ENCODE results near the gene VWA8. TPM values are rescaled to one million over a fixed set of nuclear protein-coding genes. Genes with fewer than 3 reads are reported as not detected.
"Not testable (repeated sequence)": the region's sequence is repeated elsewhere in the genome, so short reads cannot be mapped to it uniquely, and the experiment has no call there.

Gene VWA8
- total RNA-seq, 2 experiments from 2014 or later, result 22.6 to 23.1 TPM

DNA sequence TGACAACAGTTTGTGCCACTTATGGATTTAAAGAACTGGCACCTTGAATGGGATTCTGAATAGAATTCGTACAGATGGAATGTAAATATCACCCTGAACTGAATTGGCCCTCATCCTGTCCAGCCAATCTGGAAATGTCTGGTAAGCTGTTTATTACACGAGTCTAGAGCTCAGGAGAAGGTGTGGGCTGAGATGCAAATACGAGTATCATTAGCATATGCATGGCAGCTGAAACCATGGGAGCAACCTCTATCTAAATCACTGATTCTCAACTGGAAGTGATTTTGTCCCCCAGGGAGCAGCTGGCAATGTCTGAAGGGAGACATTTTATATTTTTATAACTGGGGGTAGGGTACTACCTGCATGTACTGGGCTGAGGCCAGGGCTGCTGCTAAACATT is 15.6 kb upstream of the VWA8 start:
- Mint-ChIP-seq H3K27me3 (no peaks in the 10 kb centered on the region), H3K36me3 (no peaks in the 10 kb centered on the region), H3K4me3 (no peak overlapping the region), H3K4me1 (peaks cover 3% of the 10 kb centered on the region), H3K9me3 (no peaks in the 10 kb centered on the region), H3K27ac (no peak overlapping the region)
- no peak for DNase-seq

GRCh38 chr13:41974262-41974900 is 13.5 kb upstream of the VWA8 start:
- Mint-ChIP-seq H3K4me3 (no peak overlapping the region), H3K36me3 (no peaks in the 10 kb centered on the region), H3K4me1 (peaks cover 6% of the 10 kb centered on the region), H3K27ac (no peak overlapping the region), H3K27me3 (no peaks in the 10 kb centered on the region), H3K9me3 (no peaks in the 10 kb centered on the region)
- no peak for DNase-seq

GRCh38 chr13:41973247-41973741 is 12.4 kb upstream of the VWA8 start:
- no peaks in the 10 kb centered on the region for H3K9me3 Mint-ChIP-seq
- peaks cover 6% of the 10 kb centered on the region for H3K4me1 Mint-ChIP-seq
- no peak overlapping the region for H3K27ac Mint-ChIP-seq
- DNase-seq, result no peak
- no peaks in the 10 kb centered on the region for H3K36me3 Mint-ChIP-seq
- no peak overlapping the region for H3K4me3 Mint-ChIP-seq
- H3K27me3 Mint-ChIP-seq, result no peaks in the 10 kb centered on the region

GRCh38 chr13:41971848-41972247 is 10.9 kb upstream of the VWA8 start:
- Mint-ChIP-seq H3K4me3 (no peak overlapping the region), H3K4me1 (peaks cover 6% of the 10 kb centered on the region), H3K27ac (no peak overlapping the region), H3K27me3 (peaks cover under 1% of the 10 kb centered on the region), H3K36me3 (no peaks in the 10 kb centered on the region), H3K9me3 (no peaks in the 10 kb centered on the region)
- no peak for DNase-seq

GRCh38 chr13:41970918-41971317 is 10.0 kb upstream of the VWA8 start:
- no peaks in the 10 kb centered on the region for H3K36me3 Mint-ChIP-seq
- DNase-seq, result no peak
- peaks cover 6% of the 10 kb centered on the region for H3K27me3 Mint-ChIP-seq
- H3K4me3 Mint-ChIP-seq, result no peak overlapping the region
- H3K9me3 Mint-ChIP-seq, result no peaks in the 10 kb centered on the region
- peaks cover 6% of the 10 kb centered on the region for H3K4me1 Mint-ChIP-seq
- H3K27ac Mint-ChIP-seq, result no peak overlapping the region

DNA sequence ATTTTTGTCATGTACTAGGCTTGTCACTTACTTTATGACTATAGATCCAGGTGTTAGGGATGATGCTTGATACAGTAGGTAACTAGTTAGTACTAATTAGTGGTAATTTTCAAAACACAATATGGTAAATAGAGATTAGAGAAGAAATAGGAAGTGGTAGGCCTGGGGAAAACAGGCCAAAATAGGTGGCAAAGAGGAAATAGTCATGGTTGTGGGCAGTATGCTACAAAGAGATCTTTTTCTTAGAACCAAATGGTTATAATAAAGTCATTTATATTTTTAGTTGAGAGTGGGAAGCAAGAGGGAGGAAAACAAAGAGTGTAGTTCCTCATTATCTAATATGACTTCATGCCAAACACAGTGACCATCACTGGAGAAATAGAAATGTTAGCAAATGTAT is 9.1 kb upstream of the VWA8 start:
- DNase-seq, result no peak
- H3K27me3 Mint-ChIP-seq, result peaks cover 6% of the 10 kb centered on the region
- H3K9me3 Mint-ChIP-seq, result no peaks in the 10 kb centered on the region
- no peak overlapping the region for H3K27ac Mint-ChIP-seq
- H3K36me3 Mint-ChIP-seq, result no peaks in the 10 kb centered on the region
- H3K4me3 Mint-ChIP-seq, result no peak overlapping the region
- peaks cover 6% of the 10 kb centered on the region for H3K4me1 Mint-ChIP-seq

DNA sequence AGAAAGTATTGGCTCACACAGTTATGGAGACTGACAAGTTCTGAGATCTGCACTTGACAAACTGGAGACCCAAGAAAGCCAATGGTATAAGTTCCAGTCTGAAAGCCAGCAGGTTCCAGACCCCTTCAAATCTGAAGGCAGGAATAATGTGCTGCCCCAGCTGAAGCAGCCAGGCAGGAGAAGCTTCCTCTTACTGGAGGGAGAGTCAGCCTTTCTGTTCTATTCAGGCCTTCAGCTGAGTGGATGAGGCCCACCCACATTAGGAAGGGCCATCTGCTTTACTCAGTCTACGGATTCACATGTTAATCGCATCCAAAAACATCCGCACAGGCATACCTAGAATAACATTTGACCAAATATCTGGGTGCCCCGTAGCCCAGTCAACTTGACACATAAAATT is 8.2 kb upstream of the VWA8 start:
- no peaks in the 10 kb centered on the region for H3K9me3 Mint-ChIP-seq
- H3K36me3 Mint-ChIP-seq, result no peaks in the 10 kb centered on the region
- no peak overlapping the region for H3K4me3 Mint-ChIP-seq
- DNase-seq, result no peak
- no peak overlapping the region for H3K27ac Mint-ChIP-seq
- peaks cover 6% of the 10 kb centered on the region for H3K27me3 Mint-ChIP-seq
- H3K4me1 Mint-ChIP-seq, result peaks cover 6% of the 10 kb centered on the region

DNA sequence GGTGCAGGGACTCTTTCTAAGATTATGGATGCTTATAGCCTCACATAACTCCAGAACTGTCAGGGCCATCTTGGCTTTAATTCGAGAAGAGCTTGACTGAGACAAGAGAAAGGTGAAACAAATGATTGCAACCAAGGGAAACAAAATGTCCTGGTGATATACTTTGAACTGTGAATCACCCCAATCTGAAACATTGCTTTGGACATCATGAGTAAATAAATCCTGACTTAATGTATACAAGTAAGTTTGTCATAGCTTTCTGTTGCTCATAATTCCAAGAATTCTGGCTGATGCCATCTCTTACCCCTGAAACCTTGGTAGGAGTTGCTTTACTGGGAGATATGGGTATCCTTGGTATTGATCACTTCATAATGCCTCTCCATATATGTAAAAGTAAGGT is 5.8 kb upstream of the VWA8 start:
- H3K27me3 Mint-ChIP-seq, result peaks cover 6% of the 10 kb centered on the region
- DNase-seq, result no peak
- H3K4me3 Mint-ChIP-seq, result no peak overlapping the region
- H3K9me3 Mint-ChIP-seq, result no peaks in the 10 kb centered on the region
- H3K36me3 Mint-ChIP-seq, result peaks cover 7% of the 10 kb centered on the region
- H3K4me1 Mint-ChIP-seq, result peaks cover 22% of the 10 kb centered on the region
- H3K27ac Mint-ChIP-seq, result no peak overlapping the region

GRCh38 chr13:41962994-41963393 is 2.1 kb upstream of the VWA8 start:
- H3K4me3 Mint-ChIP-seq, result no peak overlapping the region
- no peak for DNase-seq

DNA sequence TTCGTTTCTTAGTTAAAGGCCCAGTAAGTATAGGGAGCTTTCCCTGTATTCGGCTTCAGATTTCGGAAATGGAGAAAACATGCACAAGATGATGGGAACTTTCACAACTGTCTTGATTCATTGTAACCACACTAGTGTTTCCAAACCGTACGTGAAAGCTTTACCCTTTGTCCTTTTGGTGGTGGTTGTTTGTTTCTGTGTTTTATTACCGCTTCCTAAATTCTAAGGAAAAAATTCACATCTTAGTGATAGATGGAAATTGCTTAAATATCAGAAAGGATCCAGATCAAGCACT is 504 bp upstream of the VWA8 start:
- Mint-ChIP-seq H3K27me3 (peaks cover 2% of the 10 kb centered on the region), H3K9me3 (no peaks in the 10 kb centered on the region), H3K4me3 (peak overlapping the region; percentile 92), H3K4me1 (peaks cover 43% of the 10 kb centered on the region), H3K36me3 (peaks cover 14% of the 10 kb centered on the region), H3K27ac (peak overlapping the region; percentile 95)
- no peak for DNase-seq

More at GRCh38 chr13:41962994-41963393, 2.1 kb upstream of the VWA8 start:
- Mint-ChIP-seq H3K27me3 (peaks cover 6% of the 10 kb centered on the region), H3K27ac (no peak overlapping the region), H3K9me3 (no peaks in the 10 kb centered on the region), H3K4me1 (peaks cover 39% of the 10 kb centered on the region), H3K36me3 (peaks cover 8% of the 10 kb centered on the region)

GRCh38 chr13:41960211-41960636 is 685 bp downstream of the VWA8 start:
- no peaks in the 10 kb centered on the region for H3K27me3 Mint-ChIP-seq
- no peaks in the 10 kb centered on the region for H3K9me3 Mint-ChIP-seq
- H3K4me1 Mint-ChIP-seq, result peaks cover 50% of the 10 kb centered on the region
- H3K27ac Mint-ChIP-seq, result peak overlapping the region; percentile 95
- peak overlapping the region; percentile 92 for H3K4me3 Mint-ChIP-seq
- H3K36me3 Mint-ChIP-seq, result peaks cover 20% of the 10 kb centered on the region
- DNase-seq, result no peak

- Mint-ChIP-seq H3K4me3 (no peak overlapping the region), H3K4me1 (peaks cover 45% of the 10 kb centered on the region), H3K36me3 (peaks cover 26% of the 10 kb centered on the region), H3K27ac (no peak overlapping the region), H3K9me3 (no peaks in the 10 kb centered on the region), H3K27me3 (no peaks in the 10 kb centered on the region)
- no peak for DNase-seq
Measured at GRCh38 chr13:41956272-41956671, 4.6 kb downstream of the VWA8 start.

DNA sequence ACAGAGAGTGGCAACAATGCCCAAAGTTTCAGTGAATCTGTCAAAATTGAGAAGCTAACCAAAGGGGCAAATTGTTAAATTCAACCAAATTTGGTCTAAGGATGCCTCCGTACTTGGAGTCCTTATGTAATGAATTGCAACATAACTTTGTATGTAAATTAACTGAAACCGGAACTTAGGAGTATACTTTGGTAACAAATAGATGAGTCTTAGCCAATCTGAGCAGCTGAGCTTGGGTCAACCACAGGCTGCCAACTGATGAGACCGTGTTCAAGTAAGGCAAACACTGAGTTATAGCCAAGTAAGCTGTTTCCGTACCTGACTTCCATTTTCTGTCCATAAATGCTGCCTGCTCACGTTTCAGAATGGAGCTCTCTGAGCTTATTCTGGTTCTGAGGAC is 5.3 kb downstream of the VWA8 start:
- Mint-ChIP-seq H3K36me3 (peaks cover 30% of the 10 kb centered on the region), H3K27ac (no peak overlapping the region), H3K4me3 (no peak overlapping the region), H3K9me3 (no peaks in the 10 kb centered on the region), H3K4me1 (peaks cover 46% of the 10 kb centered on the region), H3K27me3 (no peaks in the 10 kb centered on the region)
- DNase-seq, result no peak

DNA sequence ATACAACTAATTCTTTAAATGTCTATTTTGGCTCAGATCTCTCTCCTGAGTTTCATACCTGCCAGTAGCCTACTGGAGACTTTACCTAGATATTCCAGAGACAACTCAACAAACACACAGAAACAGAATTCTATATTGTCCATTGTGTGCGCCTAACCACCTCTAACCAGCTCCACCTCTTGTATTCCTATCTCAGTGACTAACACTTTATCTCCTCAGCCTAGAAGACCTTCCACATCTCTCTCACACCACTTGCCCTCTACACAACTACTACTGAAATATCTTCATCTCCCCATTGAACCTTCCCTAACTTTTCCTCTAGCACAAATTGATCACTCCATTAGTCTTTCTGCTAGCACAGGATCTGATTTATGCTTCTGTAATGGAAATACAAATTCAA is 6.7 kb downstream of the VWA8 start:
- Mint-ChIP-seq H3K27ac (no peak overlapping the region), H3K4me1 (peaks cover 40% of the 10 kb centered on the region), H3K27me3 (no peaks in the 10 kb centered on the region), H3K9me3 (peaks cover 1% of the 10 kb centered on the region), H3K36me3 (peaks cover 31% of the 10 kb centered on the region), H3K4me3 (no peak overlapping the region)
- DNase-seq, result no peak

GRCh38 chr13:41952749-41953148 is 8.2 kb downstream of the VWA8 start:
- no peak overlapping the region for H3K4me3 Mint-ChIP-seq
- peaks cover 3% of the 10 kb centered on the region for H3K9me3 Mint-ChIP-seq
- DNase-seq, result no peak
- peaks cover 45% of the 10 kb centered on the region for H3K36me3 Mint-ChIP-seq
- no peak overlapping the region for H3K27ac Mint-ChIP-seq
- no peaks in the 10 kb centered on the region for H3K27me3 Mint-ChIP-seq
- H3K4me1 Mint-ChIP-seq, result peaks cover 29% of the 10 kb centered on the region

DNA sequence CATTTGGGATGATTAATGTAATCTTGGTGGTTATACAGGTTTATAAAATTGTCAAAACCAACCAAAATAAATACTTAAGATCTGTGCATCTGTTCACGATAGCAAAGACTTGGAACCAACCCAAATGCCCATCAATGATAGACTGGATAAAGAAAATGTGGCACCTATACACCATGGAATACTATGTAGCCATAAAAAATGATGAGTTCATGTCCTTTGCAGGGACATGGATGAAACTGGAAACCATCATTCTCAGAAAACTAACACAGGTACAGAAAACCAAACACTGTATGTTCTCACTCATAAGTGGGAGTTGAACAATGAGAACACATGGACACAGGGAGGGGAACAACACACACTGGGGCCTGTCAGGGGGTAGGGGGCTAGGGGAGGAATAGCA is 11.8 kb downstream of the VWA8 start:
- H3K27me3 Mint-ChIP-seq, H3K4me3 Mint-ChIP-seq, DNase-seq, H3K27ac Mint-ChIP-seq: not testable (repeated sequence)
- Mint-ChIP-seq H3K36me3 (peaks cover 62% of the 10 kb centered on the region), H3K4me1 (peaks cover 17% of the 10 kb centered on the region), H3K9me3 (peaks cover 22% of the 10 kb centered on the region)
